HEK293 (cell line): Measurements from ENCODE around the gene CA5B.

Experiments used
- CTCF ChIA-PET: fragments of 350-600 bp; formaldehyde crosslinking; extraction: SDS; loops from one replicate; lab custom pipeline; 2021; ENCODE audit warnings: antibody characterized with exemption; lab: Yijun Ruan, JAX
- POLR2A ChIA-PET: fragments of 300-600 bp; formaldehyde crosslinking; extraction: SDS; loops from one replicate; lab custom pipeline; 2020; ENCODE audit warnings: antibody characterized with exemption, inconsistent platforms; lab: Yijun Ruan, JAX
- H3K27ac ChIP-seq: fragments of 200-500 bp; sonication (Bioruptor generic); 2 replicates; pipeline ENCODE4 v1.5.1; 2014; ENCODE audit warnings: low read depth, low read length, control low read depth, inconsistent platforms; ENCODE audit errors: extremely low read depth
- H3K36me3 ChIP-seq, 2 experiments: fragments of 200-500 bp in 1 of 2; sonication (Bioruptor generic) in 1 of 2; 1 replicate in 1 of 2; 2 replicates in 1 of 2; pipeline ENCODE4 v1.5.1; 2014 to 2017; ENCODE audit warnings: inconsistent platforms in 2 of 2, low read length in 2 of 2; ENCODE audit not compliant: control insufficient read depth in 2 of 2, insufficient read depth in 1 of 2
- H3K4me1 ChIP-seq: fragments of 200-500 bp; sonication (Bioruptor generic); 2 replicates; pipeline ENCODE4 v1.5.1; 2014; ENCODE audit warnings: mild to moderate bottlenecking, low read length, inconsistent platforms; ENCODE audit not compliant: control insufficient read depth, insufficient read depth
- H3K4me3 ChIP-seq: 2 replicates; pipeline ENCODE4 v1.5.1; 2011; ENCODE audit warnings: low read depth, mild to moderate bottlenecking, control low read depth, low read length, moderate library complexity
- H3K9me3 ChIP-seq: fragments of 200-500 bp; sonication (Bioruptor generic); 2 replicates; pipeline ENCODE4 v1.5.1; 2014; ENCODE audit warnings: low read depth, low read length, inconsistent platforms; ENCODE audit not compliant: control insufficient read depth, insufficient read depth
- BCL11B ChIP-seq: fragments of 450-650 bp; formaldehyde crosslinking; IDR thresholded peaks from 2 replicates; pipeline ENCODE4 v1.5.1; 2016; ENCODE audit warnings: low read depth, missing biosample characterization, missing genetic modification characterization
- ELK4 ChIP-seq: IDR thresholded peaks from 2 replicates; pipeline ENCODE4 v1.6.1; 2011; ENCODE audit warnings: mild to moderate bottlenecking, low read depth, low read length, borderline replicate concordance
- INSM2 ChIP-seq: fragments of 450-650 bp; formaldehyde crosslinking; IDR thresholded peaks from 2 replicates; pipeline ENCODE4 v1.5.1; 2016; ENCODE audit warnings: missing biosample characterization, missing genetic modification characterization
- OSR2 ChIP-seq: fragments of 450-650 bp; formaldehyde crosslinking; IDR thresholded peaks from 2 replicates; pipeline ENCODE4 v1.5.1; 2016; ENCODE audit warnings: missing biosample characterization, missing genetic modification characterization
- ZBTB11 ChIP-seq: fragments of 450-650 bp; formaldehyde crosslinking; conservative IDR thresholded peaks from 2 replicates; pipeline ENCODE4 v1.5.1; 2016; ENCODE audit warnings: low read depth, missing biosample characterization, missing genetic modification characterization
- ZBTB6 ChIP-seq: fragments of 450-650 bp; formaldehyde crosslinking; IDR thresholded peaks from 2 replicates; pipeline ENCODE4 v1.5.1; 2017; ENCODE audit warnings: missing biosample characterization, missing genetic modification characterization
- ZNF132 ChIP-seq: fragments of 450-650 bp; formaldehyde crosslinking; IDR thresholded peaks from 2 replicates; pipeline ENCODE4 v1.5.1; 2017; ENCODE audit warnings: missing biosample characterization, missing genetic modification characterization, borderline replicate concordance
- ZNF19 ChIP-seq: fragments of 450-650 bp; formaldehyde crosslinking; IDR thresholded peaks from 2 replicates; pipeline ENCODE4; 2016; ENCODE audit warnings: missing biosample characterization, missing genetic modification characterization, low read depth
- ZNF2 ChIP-seq: fragments of 450-650 bp; formaldehyde crosslinking; IDR thresholded peaks from 2 replicates; pipeline ENCODE4 v1.5.1; 2016; ENCODE audit warnings: missing biosample characterization, missing genetic modification characterization
- ZNF223 ChIP-seq: fragments of 450-650 bp; formaldehyde crosslinking; IDR thresholded peaks from 2 replicates; pipeline ENCODE4 v1.5.1; 2016; ENCODE audit warnings: missing biosample characterization, missing genetic modification characterization
- ZNF311 ChIP-seq: fragments of 450-650 bp; formaldehyde crosslinking; IDR thresholded peaks from 2 replicates; pipeline ENCODE4 v1.5.1; 2017; ENCODE audit warnings: missing biosample characterization, missing genetic modification characterization, borderline replicate concordance
- ZNF510 ChIP-seq: fragments of 450-650 bp; formaldehyde crosslinking; IDR thresholded peaks from 2 replicates; pipeline ENCODE4 v1.5.1; 2018; ENCODE audit warnings: mild to moderate bottlenecking, missing genetic modification characterization, missing biosample characterization; ENCODE audit not compliant: insufficient replicate concordance
- ZNF514 ChIP-seq: fragments of 450-650 bp; formaldehyde crosslinking; IDR thresholded peaks from 2 replicates; pipeline ENCODE4 v1.5.1; 2016; ENCODE audit warnings: missing biosample characterization, missing genetic modification characterization
- ZNF596 ChIP-seq: fragments of 450-650 bp; IDR thresholded peaks from 2 replicates; pipeline ENCODE4 v1.5.0; 2018; ENCODE audit warnings: missing biosample characterization, mild to moderate bottlenecking, missing genetic modification characterization, moderate library complexity
- ZNF692 ChIP-seq: fragments of 450-650 bp; formaldehyde crosslinking; IDR thresholded peaks from 2 replicates; pipeline ENCODE4 v1.5.1; 2016; ENCODE audit warnings: missing biosample characterization, missing genetic modification characterization
- ZNF747 ChIP-seq: fragments of 450-650 bp; formaldehyde crosslinking; IDR thresholded peaks from 2 replicates; pipeline ENCODE4 v1.5.1; 2016; ENCODE audit warnings: missing biosample characterization, missing genetic modification characterization
- ZSCAN4 ChIP-seq: fragments of 450-650 bp; formaldehyde crosslinking; IDR thresholded peaks from 2 replicates; pipeline ENCODE4 v1.5.1; 2017; ENCODE audit warnings: missing biosample characterization, missing genetic modification characterization

CA5B gene

GRCh38 chrX:15820106-15821073, 82.3 kb downstream of the CA5B start:
- no peaks in the 10 kb centered on the region for H3K9me3 ChIP-seq
- no peak overlapping the region for H3K27ac ChIP-seq
- CTCF ChIA-PET = no interaction called here
- TF ChIP-seq ZBTB11 (tag by site-specific recombination) (no peak), ZNF747 (tag by site-specific recombination) (no peak)
- H3K36me3 ChIP-seq = peaks cover 38 to 65% of the 10 kb centered on the region in 2 experiments
- POLR2A ChIA-PET = no interaction called here
- no peak overlapping the region for H3K4me3 ChIP-seq
- no peaks in the 10 kb centered on the region for H3K4me1 ChIP-seq

- H3K4me1 ChIP-seq = no peaks in the 10 kb centered on the region
- no peak overlapping the region for H3K4me3 ChIP-seq
- no peak for TF ChIP-seq ZNF692 (tag by site-specific recombination)
- TF ChIP-seq ZBTB6 (tag by site-specific recombination) = peak; percentile 87
- no peak for TF ChIP-seq ZNF223 (tag by site-specific recombination)
- TF ChIP-seq ELK4 = no peak
- no peak for TF ChIP-seq ZNF596
- TF ChIP-seq BCL11B (tag by site-specific recombination) = no peak
- TF ChIP-seq OSR2 = no peak
- ChIA-PET CTCF (interaction anchor here (0.8 kb wide), 1 partner anchor 10 kb away, joined by 3 read pairs; no protein-coding TSS in a partner anchor), POLR2A (no interaction called here)
- H3K27ac ChIP-seq = no peak overlapping the region
- H3K9me3 ChIP-seq = no peaks in the 10 kb centered on the region
- H3K36me3 ChIP-seq = peaks cover 35 to 52% of the 10 kb centered on the region in 2 experiments
Measured at GRCh38 chrX:15822922-15823321, 84.9 kb downstream of the CA5B start.

- Histone ChIP-seq H3K36me3 (peaks cover 27 to 35% of the 10 kb centered on the region in 2 experiments), H3K9me3 (no peaks in the 10 kb centered on the region), H3K27ac (no peak overlapping the region), H3K4me1 (no peaks in the 10 kb centered on the region), H3K4me3 (no peak overlapping the region)
- ChIA-PET CTCF (interaction anchor here (1.1 to 1.5 kb wide), 2 partner anchors 10 to 139 kb away, joined by 3 to 4 read pairs; no protein-coding TSS in a partner anchor), POLR2A (no interaction called here)
- TF ChIP-seq ZNF19 (tag by site-specific recombination) = no peak
- no peak for TF ChIP-seq ZNF692 (tag by site-specific recombination)
- no peak for TF ChIP-seq ZNF311
- TF ChIP-seq INSM2 (tag by site-specific recombination) = no peak
- TF ChIP-seq ZNF2 = no peak
- no peak for TF ChIP-seq ZSCAN4 (tag by site-specific recombination)
- no peak for TF ChIP-seq ZNF132 (tag by site-specific recombination)
- no peak for TF ChIP-seq ZNF510 (tag by site-specific recombination)
- TF ChIP-seq ZNF514 (tag by site-specific recombination) = no peak
Measured at GRCh38 chrX:15825936-15826335, 87.9 kb downstream of the CA5B start.
